ENCODE measurements around the gene FAM117B.

The FAM117B gene

DNA sequence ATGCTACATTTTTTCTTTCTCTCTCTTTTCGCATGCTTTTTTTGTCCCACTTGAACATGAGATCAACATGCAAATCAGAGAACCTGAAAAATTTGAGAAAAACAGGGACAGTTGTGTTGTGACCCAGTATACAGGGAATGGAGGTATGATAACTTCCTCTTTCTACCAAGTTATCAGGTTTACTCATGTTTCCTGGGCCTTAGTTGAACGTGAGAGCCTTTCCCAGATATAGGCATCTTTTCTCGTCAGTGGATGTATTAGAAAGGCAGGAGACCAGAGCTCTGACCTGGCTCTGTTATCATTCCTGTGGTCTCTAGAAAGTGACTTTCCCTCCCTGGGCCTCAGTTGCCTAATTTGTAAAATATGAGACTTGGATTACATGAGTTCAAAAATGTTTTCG is 30.1 kb upstream of the FAM117B start:
- no peak for DNase-seq (ENCODE audit: low read depth)
- H3K4me3 ChIP-seq (ENCODE audit: low read length) = no peak overlapping the region
- TF ChIP-seq, protein P1, sequence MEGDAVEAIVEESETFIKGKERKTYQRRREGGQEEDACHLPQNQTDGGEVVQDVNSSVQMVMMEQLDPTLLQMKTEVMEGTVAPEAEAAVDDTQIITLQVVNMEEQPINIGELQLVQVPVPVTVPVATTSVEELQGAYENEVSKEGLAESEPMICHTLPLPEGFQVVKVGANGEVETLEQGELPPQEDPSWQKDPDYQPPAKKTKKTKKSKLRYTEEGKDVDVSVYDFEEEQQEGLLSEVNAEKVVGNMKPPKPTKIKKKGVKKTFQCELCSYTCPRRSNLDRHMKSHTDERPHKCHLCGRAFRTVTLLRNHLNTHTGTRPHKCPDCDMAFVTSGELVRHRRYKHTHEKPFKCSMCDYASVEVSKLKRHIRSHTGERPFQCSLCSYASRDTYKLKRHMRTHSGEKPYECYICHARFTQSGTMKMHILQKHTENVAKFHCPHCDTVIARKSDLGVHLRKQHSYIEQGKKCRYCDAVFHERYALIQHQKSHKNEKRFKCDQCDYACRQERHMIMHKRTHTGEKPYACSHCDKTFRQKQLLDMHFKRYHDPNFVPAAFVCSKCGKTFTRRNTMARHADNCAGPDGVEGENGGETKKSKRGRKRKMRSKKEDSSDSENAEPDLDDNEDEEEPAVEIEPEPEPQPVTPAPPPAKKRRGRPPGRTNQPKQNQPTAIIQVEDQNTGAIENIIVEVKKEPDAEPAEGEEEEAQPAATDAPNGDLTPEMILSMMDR (IDR thresholded peaks at IDR 0.05; ENCODE audit: insufficient read depth, low read depth, low read length, missing control alignments) = no peak

DNA sequence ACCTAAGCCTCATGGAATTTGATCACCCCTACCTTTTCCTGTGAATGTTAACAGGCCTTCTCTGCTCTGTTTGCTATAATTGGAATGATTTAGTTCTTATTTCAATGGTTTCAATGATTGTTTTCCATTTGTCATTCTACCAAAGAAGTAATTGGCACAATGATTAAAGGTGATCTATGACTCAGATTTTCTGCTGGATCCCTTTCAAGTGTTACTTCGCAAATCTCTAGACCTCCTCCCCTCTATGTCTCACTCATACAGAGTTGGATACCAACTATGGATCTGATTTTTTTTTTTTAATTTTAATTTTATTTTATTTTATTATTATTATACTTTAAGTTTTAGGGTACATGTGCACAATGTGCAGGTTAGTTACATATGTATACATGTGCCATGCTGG is 29.6 kb upstream of the FAM117B start:
- TF ChIP-seq, protein P1 (IDR thresholded peaks at IDR 0.05; ENCODE audit: insufficient read depth, low read depth, low read length, missing control alignments) = no peak
- DNase-seq (ENCODE audit: low read depth) = peak; percentile 16
- H3K4me3 ChIP-seq (ENCODE audit: low read length) = no peak overlapping the region

DNA sequence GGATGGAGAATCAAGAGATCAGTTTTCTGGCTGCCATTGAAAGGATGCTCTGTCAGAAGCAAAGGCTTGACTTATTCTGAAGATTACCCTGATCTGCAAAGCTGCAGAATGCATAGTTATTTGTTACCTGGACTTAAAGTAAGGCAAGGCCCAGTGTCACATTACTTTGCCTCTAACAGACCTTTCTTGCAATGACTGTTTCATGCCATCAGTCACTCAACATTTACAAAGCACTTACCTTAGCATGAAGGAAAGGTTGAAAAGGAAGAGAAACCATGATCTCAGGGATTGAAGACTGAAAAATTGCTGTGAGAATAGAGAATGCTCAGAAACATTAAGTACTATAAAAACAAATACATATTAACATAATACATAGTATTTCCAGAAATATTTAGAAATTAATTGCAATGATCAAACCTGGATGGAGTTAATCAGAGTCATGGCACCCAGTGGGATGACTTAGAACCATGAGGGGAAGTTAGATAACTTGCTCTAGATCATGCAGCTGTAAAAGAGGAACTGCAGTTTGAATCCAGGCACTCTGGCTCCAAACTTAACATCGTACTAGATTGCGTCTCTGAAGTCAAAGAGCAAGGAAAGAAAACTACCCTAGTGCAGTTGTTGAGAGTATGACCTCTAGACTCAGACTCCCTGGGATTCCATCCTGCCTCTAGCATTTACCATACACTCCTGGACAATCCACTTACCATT is 26.5 kb upstream of the FAM117B start:
- TF ChIP-seq, protein P1 (IDR thresholded peaks at IDR 0.05; ENCODE audit: insufficient read depth, low read depth, low read length, missing control alignments) = no peak
- H3K4me3 ChIP-seq (ENCODE audit: low read length) = no peak overlapping the region
- no peak for DNase-seq (ENCODE audit: low read depth)

DNA sequence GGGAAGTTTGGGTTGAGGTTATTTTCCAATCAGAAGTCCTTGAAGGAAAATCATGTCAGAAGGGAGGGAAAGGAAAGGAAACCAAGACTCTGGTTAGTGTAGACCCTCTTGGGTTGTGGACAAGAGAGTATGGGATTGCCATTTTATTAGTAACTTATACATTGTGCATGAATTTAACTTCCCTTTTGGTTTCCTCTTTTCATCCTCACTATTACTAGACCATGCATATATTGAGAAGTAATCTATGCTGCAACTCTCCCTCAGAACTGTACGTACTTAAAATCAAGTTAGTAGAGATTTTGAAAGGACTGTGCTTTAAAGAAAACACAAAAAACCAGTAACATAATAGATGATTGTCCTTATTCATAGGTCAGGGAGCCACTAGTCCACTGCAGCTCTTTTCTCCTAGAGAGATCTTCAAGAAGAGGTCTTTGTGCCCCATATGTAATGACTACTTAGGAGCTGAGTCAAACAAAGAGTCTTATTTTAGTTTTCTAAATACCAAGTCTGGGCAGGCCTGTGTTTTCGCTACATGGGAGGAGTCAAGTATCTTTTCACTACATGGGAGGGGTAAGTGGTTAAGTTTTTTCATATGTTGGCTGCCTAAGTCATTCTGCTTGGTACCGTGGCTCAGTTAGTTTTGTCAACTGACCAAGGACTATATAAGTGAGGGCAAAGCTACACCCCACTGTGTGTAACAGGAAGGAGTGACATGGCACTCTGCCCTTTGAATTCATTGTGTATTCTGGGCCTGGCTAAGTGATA is 25.2 kb upstream of the FAM117B start:
- H3K4me3 ChIP-seq (ENCODE audit: low read length) = no peak overlapping the region
- DNase-seq (ENCODE audit: low read depth) = peak; percentile 84
- TF ChIP-seq, protein P1 (IDR thresholded peaks at IDR 0.05; ENCODE audit: insufficient read depth, low read depth, low read length, missing control alignments) = no peak

DNA sequence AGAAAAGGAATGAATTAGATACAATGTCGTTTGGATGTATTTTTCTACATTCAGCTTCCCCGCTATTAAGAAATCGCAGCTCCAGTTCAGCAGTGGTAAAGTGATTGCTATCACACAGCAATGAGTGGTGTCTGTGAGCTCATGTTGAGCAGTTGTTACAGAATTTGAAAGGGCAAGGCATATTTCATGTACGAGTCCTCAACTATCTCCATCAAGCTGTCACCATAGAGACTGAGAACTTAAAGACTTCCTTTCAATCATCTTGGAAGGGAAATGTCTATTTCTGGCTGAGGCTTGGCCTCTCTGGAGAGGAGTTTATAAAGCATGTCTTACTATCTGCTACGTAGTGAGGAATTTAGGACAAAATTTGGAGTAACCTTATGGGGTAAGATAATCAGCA is 24.4 kb upstream of the FAM117B start:
- H3K4me3 ChIP-seq (ENCODE audit: low read length) = no peak overlapping the region
- DNase-seq (ENCODE audit: low read depth) = peak; percentile 29

DNA sequence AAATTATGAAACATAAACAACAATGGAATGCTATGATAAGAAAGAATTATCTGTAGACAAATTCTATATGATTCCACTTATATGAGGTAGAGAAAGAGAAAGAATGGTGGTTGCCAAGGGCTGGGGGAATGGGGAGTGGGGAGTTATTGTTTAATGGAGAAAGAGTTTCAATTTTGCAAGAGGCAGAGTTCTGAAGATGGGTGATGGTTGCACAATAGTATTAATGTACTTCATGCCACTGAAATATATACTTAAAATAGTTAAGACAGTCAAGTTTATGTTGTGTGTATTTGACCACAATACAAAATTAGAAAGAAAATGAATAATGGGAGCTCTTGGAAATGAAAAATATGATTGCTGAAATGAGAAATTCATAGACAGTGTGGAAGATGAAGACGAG is 22.6 kb upstream of the FAM117B start:
- DNase-seq (ENCODE audit: low read depth) = no peak
- TF ChIP-seq, protein P1 (IDR thresholded peaks at IDR 0.05; ENCODE audit: insufficient read depth, low read depth, low read length, missing control alignments) = no peak
- H3K4me3 ChIP-seq (ENCODE audit: low read length) = no peak overlapping the region

More for the DNA sequence above, 24.4 kb upstream of the FAM117B start:
- TF ChIP-seq, protein P1 (IDR thresholded peaks at IDR 0.05; ENCODE audit: insufficient read depth, low read depth, low read length, missing control alignments) = no peak
